ENCODE data around the gene TMEM144. TPM values are rescaled to one million over a fixed set of nuclear protein-coding genes. Genes with fewer than 3 reads are reported as not detected.

The TMEM144 gene
- total RNA-seq, 1 donor = 2.2 TPM

DNA sequence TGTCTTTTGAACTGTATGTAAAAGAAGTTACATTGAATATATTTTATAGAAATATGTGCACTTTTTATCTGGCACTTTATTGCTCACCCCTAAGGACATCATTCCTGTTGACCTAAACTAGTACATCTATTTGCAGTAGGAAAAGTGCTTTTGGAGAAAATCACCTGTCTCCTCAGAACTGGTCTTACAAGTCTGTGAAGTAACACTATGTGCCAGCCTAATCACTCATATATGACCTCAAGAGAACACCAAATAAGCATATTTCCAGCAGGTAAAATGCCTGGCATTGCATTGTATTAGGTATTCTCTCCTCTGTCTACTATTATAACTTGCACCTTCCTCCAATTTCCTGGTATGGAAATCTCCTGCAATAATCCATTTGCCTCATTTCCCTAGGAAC lies 33.5 kb upstream of the TMEM144 start:
- Histone ChIP-seq H3K9me3 (ENCODE audit: low read depth, low read length) (no peaks in the 10 kb centered on the region), H3K4me1 (ENCODE audit: insufficient read depth, low read length) (peaks cover 24% of the 10 kb centered on the region), H3K4me3 (ENCODE audit: low read length) (no peak overlapping the region), H3K27me3 (ENCODE audit: insufficient read depth, low read length) (no peaks in the 10 kb centered on the region)

DNA sequence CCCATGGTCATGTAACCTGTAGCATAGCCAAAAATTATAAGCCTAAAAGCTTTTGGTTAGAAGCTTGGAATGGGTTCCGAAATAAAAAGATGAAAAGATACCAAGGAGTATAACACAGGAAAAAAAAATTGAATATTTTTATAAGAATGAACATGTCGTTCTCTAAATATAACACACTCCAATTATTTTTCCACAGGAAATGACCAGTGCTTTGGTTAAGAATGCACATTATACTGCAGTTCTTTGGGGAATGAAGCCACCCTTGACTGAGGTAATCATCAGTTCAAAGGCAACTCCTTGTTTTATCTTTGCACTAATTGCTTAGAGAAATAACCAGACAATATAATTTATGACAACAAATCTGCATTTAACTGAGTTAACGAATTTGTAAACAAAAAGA lies 30.8 kb upstream of the TMEM144 start:
- Histone ChIP-seq H3K4me1 (ENCODE audit: insufficient read depth, low read length) (peaks cover 7% of the 10 kb centered on the region), H3K27me3 (ENCODE audit: insufficient read depth, low read length) (no peaks in the 10 kb centered on the region), H3K9me3 (ENCODE audit: low read depth, low read length) (no peaks in the 10 kb centered on the region), H3K4me3 (ENCODE audit: low read length) (no peak overlapping the region)

DNA sequence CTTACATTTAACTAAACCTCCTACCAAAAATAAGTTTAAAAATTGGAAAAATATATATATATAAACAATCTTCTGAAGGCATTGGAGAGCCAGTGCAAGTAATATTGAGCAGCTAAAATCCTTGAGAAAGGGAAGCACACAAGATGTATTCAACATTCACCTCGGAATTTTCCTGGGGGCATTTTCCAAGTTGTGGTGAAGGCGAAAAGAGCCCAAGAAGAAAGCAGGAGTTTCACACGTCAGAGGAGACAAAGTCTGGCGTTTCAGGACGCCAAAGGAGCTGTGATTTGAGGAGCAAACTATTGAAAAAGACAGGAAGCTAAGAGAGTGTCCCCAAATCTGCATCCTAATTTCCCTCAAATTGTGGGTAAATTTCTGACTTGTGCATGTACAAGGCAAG lies 28.4 kb upstream of the TMEM144 start:
- no peaks in the 10 kb centered on the region for H3K27me3 ChIP-seq (ENCODE audit: insufficient read depth, low read length)
- no peaks in the 10 kb centered on the region for H3K4me1 ChIP-seq (ENCODE audit: insufficient read depth, low read length)
- H3K9me3 ChIP-seq (ENCODE audit: low read depth, low read length) = no peaks in the 10 kb centered on the region
- H3K4me3 ChIP-seq (ENCODE audit: low read length) = no peak overlapping the region

DNA sequence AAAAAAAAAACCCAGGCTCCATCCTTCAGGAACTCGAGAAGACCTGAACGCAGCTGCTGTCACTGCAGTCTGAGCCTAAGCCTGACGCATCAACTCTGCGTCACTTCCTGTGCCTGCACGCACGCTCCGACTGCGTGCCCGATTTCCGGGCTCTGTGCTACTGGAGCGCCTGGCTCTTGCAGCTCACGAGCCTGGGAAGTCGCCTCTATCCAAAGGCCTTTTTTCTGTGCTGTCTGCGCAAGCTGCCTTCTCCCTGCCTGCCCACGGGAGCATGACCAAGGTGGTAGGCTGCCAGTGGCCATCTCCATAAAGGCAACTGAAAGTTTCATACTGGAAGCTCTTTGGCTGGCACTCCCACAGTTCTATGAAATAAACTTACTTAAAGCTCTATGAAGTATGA lies 27.6 kb upstream of the TMEM144 start:
- no peaks in the 10 kb centered on the region for H3K27me3 ChIP-seq (ENCODE audit: insufficient read depth, low read length)

DNA sequence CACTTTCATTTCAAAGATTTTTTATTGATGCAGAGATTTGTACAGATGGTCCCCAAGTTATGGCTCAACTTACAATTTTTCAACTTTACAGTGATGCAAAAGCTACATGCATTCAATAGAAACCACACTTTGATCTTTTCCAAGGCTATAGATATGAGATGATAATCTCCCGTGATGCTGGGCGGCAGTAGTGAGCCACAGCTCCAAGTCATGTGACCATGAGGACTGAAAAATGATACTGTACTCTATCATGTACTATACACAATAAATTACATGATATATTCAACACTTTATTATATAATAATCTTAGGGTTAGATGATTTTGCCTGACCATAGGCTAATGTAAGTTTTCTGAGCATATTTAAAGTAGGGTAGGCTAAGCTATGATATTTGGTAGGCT lies 23.5 kb upstream of the TMEM144 start:
- H3K4me3 ChIP-seq (ENCODE audit: low read length) = no peak overlapping the region
- H3K9me3 ChIP-seq (ENCODE audit: low read depth, low read length) = no peaks in the 10 kb centered on the region
- H3K4me1 ChIP-seq (ENCODE audit: insufficient read depth, low read length) = no peaks in the 10 kb centered on the region
- H3K27me3 ChIP-seq (ENCODE audit: insufficient read depth, low read length) = no peaks in the 10 kb centered on the region

More for the DNA sequence above, 27.6 kb upstream of the TMEM144 start:
- H3K4me1 ChIP-seq (ENCODE audit: insufficient read depth, low read length) = no peaks in the 10 kb centered on the region
- no peaks in the 10 kb centered on the region for H3K9me3 ChIP-seq (ENCODE audit: low read depth, low read length)
- H3K4me3 ChIP-seq (ENCODE audit: low read length) = no peak overlapping the region

DNA sequence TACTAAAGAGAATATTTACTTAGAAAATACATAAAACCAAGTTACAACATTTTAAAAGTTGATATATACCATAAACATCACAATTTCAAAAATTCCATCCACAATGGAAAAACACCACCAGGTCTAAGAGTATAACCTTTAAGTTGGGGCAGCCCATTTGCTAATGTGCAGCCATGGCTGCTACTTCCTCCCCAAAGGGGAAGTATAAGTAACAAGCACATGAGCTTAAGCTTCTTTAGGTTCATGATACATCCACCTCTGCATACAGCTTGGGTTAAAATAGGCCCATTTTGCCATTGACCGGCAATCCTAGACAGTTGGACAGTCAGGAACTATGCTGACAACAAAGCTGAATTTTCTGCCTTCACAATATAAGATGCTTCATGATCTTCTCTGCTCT lies 20.9 kb upstream of the TMEM144 start:
- Histone ChIP-seq H3K4me3 (ENCODE audit: low read length) (no peak overlapping the region), H3K9me3 (ENCODE audit: low read depth, low read length) (no peaks in the 10 kb centered on the region), H3K4me1 (ENCODE audit: insufficient read depth, low read length) (no peaks in the 10 kb centered on the region), H3K27me3 (ENCODE audit: insufficient read depth, low read length) (no peaks in the 10 kb centered on the region)

DNA sequence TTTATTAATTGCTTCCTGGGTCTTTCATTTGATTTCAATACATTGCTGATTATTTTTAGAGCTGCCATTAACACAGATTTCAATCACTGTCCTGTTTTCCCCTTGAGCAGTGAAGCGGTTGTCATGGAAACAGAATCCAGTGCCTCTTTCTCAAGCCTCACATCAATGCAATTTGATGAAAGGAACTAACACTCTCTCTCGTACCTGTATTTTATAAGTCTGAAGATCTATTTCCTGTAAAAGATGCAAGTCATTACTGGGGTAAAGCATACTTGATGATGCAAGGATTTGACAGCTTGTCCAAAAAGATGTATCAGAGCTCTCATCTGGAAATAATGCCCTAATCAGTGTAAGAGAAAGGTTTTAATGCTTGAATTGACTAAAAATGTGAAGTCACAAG lies 19.6 kb upstream of the TMEM144 start:
- Histone ChIP-seq H3K4me3 (ENCODE audit: low read length) (no peak overlapping the region), H3K4me1 (ENCODE audit: insufficient read depth, low read length) (no peaks in the 10 kb centered on the region), H3K9me3 (ENCODE audit: low read depth, low read length) (no peaks in the 10 kb centered on the region), H3K27me3 (ENCODE audit: insufficient read depth, low read length) (no peaks in the 10 kb centered on the region)

DNA sequence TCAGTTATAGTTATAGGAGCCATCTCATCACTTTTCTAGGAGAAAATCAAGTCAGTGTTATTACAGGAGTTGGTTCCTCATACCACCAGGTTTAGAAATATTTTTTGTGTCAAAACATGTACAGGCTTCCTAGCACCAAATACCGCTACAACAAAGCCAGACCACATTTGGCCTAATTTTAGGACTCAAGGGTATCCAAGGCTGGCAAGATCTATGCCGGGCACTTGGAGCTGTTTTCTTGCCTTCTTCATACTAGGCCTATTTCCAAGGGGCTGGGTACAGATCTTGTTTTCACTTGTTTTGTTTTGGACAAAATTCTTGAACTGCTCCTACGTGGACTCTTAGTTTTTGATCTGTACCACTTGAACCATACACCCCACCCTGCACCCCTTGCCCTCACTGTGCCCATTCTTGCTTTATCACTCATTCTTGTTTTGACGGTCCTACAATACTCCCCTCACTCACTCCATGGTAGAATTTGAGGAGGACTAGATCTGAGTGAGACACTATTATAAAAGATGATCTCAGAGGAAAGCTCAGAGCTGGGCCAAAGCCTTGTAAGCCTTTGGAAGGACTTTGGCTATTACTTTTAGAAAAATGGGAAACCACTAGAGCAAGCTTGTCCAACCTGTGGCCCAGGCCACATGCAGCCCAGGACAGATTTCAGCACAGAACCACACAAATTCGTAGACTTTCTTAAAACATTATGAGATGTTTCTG lies 17.7 kb upstream of the TMEM144 start:
- no peak overlapping the region for H3K4me3 ChIP-seq (ENCODE audit: low read length)
- H3K27me3 ChIP-seq (ENCODE audit: insufficient read depth, low read length) = no peaks in the 10 kb centered on the region
- H3K9me3 ChIP-seq (ENCODE audit: low read depth, low read length) = no peaks in the 10 kb centered on the region
- H3K4me1 ChIP-seq (ENCODE audit: insufficient read depth, low read length) = no peaks in the 10 kb centered on the region

DNA sequence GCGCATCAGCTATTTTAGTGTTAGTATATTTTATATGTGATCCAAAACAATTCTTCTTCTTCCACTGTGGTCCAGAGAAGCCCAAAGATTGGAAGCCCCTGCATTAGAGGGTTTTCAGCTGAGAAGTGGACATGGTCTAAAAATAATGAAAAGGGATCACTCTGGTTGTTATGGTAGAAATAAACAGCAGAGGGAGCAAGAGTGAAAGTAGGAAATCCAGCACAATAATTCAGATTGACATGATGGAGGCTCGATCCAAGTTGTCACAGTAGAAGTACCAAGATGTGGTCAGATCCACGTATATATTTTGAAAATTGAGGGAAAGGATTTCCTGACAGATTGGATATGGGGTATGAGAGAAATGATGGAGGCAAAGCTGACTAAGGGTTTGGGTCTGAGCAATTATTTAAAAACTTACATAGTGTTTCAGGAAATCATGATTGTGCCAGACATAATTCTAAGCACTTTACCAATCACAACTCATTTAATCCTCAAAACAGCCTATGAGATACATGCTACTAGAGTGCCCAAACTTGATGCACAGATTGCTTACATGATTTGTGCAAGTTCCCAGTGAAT lies 17.0 kb upstream of the TMEM144 start:
- Histone ChIP-seq H3K4me1 (ENCODE audit: insufficient read depth, low read length) (no peaks in the 10 kb centered on the region), H3K4me3 (ENCODE audit: low read length) (no peak overlapping the region), H3K9me3 (ENCODE audit: low read depth, low read length) (no peaks in the 10 kb centered on the region), H3K27me3 (ENCODE audit: insufficient read depth, low read length) (no peaks in the 10 kb centered on the region)

DNA sequence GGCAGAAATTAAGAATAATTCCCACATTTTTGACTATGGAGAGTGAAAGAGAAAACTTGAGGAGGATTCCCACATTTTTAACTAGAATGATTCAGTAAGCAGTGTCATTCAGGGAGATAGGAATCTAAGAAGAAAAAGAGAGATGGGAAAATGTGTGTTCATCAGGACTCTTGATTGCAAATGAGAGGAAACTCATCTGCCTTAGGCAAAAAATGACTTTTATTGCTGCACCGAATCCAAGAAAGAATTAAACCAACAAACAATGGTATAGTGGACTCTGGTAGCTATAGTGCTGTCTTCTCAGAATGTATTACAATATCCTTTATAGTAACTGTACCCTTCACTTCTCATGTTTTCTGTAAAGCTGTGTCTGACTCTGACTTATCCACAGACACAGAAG lies 15.0 kb upstream of the TMEM144 start:
- no peak overlapping the region for H3K4me3 ChIP-seq (ENCODE audit: low read length)
- H3K27me3 ChIP-seq (ENCODE audit: insufficient read depth, low read length) = no peaks in the 10 kb centered on the region
- H3K4me1 ChIP-seq (ENCODE audit: insufficient read depth, low read length) = no peaks in the 10 kb centered on the region
- H3K9me3 ChIP-seq (ENCODE audit: low read depth, low read length) = no peaks in the 10 kb centered on the region

DNA sequence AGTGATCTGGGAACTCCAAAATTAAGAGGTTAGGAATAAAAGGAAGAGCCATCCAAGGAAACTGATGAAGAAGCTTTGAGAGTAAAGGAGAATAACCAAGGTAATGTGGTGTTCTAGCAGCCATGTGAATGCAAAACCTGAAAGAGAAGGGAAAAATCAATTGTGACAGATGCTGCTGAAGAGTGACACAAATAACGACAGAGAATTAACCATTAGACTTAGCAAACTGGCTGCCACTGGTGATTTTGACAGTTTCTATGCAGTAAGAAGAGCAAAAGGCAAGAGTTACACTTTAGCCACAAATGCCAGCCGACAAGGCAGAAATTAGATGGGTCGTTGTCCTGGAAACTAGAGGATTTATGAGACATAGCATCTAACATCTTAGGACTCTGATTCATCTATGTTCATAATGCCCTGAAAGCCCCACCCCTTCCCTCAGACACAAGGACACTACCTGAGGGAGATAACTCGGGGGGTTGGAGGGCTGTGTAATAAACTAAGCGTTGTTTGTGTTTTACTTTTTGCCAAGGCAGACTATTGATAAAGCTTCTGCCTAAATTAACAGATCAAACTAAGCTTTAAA lies 13.0 kb upstream of the TMEM144 start:
- Histone ChIP-seq H3K4me3 (ENCODE audit: low read length) (no peak overlapping the region), H3K27me3 (ENCODE audit: insufficient read depth, low read length) (no peaks in the 10 kb centered on the region), H3K9me3 (ENCODE audit: low read depth, low read length) (no peaks in the 10 kb centered on the region), H3K4me1 (ENCODE audit: insufficient read depth, low read length) (peaks cover 9% of the 10 kb centered on the region)

DNA sequence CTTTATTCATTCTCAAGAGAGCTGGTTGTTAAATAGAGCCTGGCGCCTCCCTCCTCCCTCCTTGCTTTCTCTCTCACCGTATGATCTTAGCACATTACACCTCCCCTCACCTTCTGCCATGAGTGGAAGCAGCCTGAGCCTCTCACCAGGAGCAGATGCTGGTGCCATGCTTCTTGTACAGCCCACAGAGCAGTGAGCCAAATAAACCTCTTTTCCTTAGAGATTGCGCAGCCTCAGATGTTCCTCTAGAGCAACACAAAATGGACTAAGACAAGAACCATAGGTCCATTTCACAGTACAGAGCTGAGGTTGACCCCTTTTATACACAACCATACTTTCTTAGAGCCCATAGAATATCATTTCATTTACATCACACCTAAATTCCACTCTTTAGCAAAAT lies 10.1 kb upstream of the TMEM144 start:
- Histone ChIP-seq H3K9me3 (ENCODE audit: low read depth, low read length) (no peaks in the 10 kb centered on the region), H3K4me1 (ENCODE audit: insufficient read depth, low read length) (peaks cover 12% of the 10 kb centered on the region), H3K27me3 (ENCODE audit: insufficient read depth, low read length) (no peaks in the 10 kb centered on the region), H3K4me3 (ENCODE audit: low read length) (no peak overlapping the region)

DNA sequence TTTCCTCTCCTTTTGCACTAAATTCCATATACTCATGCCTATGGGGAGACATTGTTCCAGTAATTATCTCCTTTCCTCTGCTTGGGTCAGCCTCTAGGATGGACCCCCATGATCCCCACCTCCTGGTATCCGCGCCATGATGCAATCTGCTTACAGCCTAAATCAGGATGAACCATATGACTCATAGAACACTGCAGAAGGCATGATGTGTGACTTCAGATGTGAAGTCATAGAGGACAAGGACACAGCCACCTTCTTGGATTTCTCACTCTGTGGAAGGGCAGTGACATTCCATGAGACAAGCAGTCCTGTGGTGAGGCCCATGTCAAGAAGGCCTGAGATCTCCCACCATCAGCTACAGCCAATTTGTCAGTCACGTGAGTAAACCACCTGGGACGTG lies 9.0 kb upstream of the TMEM144 start:
- no peak overlapping the region for H3K4me3 ChIP-seq (ENCODE audit: low read length)
- peaks cover 12% of the 10 kb centered on the region for H3K4me1 ChIP-seq (ENCODE audit: insufficient read depth, low read length)
- H3K27me3 ChIP-seq (ENCODE audit: insufficient read depth, low read length) = no peaks in the 10 kb centered on the region
- H3K9me3 ChIP-seq (ENCODE audit: low read depth, low read length) = no peaks in the 10 kb centered on the region

DNA sequence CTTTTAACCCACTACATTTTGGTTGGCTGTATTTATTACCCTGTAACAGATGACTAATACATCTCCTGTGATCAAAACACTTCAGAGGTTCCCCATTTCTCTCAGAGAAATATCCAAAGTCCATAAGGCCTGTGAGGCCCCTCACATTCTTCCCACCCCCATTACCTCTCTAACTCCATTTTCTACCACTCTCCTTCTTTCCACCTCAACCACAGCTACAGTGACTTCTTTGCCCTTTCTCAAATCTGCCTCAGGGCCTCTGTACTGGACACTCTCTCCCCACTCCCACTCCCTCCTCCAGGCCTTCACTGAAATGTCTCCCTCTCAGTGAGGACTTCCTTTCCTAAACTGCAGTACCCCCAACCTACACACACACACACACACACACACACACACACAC lies 8.4 kb upstream of the TMEM144 start:
- no peak overlapping the region for H3K4me3 ChIP-seq (ENCODE audit: low read length)

DNA sequence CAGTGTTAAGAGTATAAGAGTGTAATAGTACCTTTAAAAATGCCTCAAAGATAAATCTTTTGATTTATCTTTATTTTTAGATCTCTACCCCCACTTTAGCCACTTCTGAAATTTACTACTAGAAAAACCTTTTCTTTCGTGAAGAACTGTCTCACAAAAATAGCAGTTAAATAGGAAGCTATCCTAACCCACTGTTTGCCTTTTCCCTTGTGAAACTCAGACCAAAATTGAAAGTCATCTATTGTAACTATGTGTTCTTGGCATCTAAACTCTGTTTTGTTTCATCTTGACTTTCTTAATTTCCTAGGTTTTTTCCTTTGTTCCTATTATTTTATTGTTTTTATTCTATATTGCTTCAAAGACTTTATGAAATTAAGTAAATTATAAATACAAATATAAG lies 7.8 kb upstream of the TMEM144 start:
- Histone ChIP-seq H3K9me3 (ENCODE audit: low read depth, low read length) (no peaks in the 10 kb centered on the region), H3K4me3 (ENCODE audit: low read length) (no peak overlapping the region), H3K27me3 (ENCODE audit: insufficient read depth, low read length) (no peaks in the 10 kb centered on the region), H3K4me1 (ENCODE audit: insufficient read depth, low read length) (peaks cover 12% of the 10 kb centered on the region)

More for the DNA sequence above, 8.4 kb upstream of the TMEM144 start:
- Histone ChIP-seq H3K27me3 (ENCODE audit: insufficient read depth, low read length) (no peaks in the 10 kb centered on the region), H3K9me3 (ENCODE audit: low read depth, low read length) (no peaks in the 10 kb centered on the region), H3K4me1 (ENCODE audit: insufficient read depth, low read length) (peaks cover 12% of the 10 kb centered on the region)

DNA sequence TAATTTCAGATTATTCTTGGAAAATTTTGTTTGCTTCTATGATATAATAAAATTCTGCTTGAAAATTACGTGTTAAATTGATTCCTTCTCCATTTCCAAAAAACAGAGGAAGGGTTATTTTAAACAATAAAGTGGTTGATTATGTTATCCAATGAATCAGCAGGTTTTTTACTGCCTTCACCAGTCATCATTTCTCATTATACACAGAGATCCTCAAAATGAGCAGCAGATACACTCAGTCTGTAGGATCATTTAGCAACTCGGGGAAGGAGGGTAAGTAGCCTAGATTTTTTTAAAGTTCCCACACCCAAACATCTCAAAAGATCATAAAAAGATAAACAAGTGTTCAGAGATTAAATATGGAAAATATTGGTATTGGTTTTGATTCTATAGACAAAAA lies 6.8 kb upstream of the TMEM144 start:
- Histone ChIP-seq H3K9me3 (ENCODE audit: low read depth, low read length) (no peaks in the 10 kb centered on the region), H3K4me1 (ENCODE audit: insufficient read depth, low read length) (peaks cover 18% of the 10 kb centered on the region), H3K27me3 (ENCODE audit: insufficient read depth, low read length) (no peaks in the 10 kb centered on the region), H3K4me3 (ENCODE audit: low read length) (no peak overlapping the region)

Data from mononuclear cell (primary cell).